Activated gamma-delta T cell (primary cell): ENCODE data around the gene TCF7L2.

Experiments
- DNase-seq: peaks from one replicate; lab custom pipeline; 2025; lab: John Stamatoyannopoulos, UW

The TCF7L2 gene

DNA sequence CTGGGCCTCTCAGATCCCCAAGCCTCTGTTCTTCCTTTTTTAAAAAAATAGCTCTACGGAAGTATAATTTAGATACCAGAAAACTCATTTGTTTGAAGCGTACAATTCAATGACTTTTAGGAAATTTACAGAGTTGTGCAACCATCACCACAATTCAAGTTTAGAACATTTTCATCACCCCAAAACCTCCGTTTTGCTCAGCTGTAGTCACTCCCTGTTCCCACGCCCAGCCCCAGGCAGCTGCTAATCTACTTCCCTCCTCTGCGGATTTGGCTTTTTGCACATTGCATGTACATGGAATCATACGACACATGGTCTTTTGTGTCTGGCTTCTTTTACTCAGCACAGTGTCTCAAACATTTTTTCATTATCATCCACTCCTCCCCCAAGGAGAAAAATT lies 229.2 kb downstream of the TCF7L2 start:
- no peak for DNase-seq

DNA sequence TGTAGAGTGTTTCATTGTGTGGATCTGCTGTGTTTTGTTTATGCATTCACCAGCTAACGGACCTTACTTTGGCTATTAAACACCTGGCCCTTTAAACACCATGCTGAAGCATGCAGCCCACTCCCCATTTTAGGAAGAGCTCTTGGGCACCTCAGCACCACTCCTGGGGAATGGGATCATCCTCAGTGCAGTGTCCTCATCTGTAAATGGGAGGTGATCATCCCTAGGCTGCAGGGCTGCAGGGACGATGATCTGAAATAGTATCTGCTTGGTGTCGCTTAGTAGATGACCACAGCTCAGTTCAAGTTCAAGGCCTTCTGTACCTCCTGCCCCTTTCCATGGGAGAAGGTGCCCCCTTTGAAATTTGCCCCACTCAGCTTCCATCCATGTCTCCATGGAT lies 229.9 kb downstream of the TCF7L2 start:
- DNase-seq: no peak

DNA sequence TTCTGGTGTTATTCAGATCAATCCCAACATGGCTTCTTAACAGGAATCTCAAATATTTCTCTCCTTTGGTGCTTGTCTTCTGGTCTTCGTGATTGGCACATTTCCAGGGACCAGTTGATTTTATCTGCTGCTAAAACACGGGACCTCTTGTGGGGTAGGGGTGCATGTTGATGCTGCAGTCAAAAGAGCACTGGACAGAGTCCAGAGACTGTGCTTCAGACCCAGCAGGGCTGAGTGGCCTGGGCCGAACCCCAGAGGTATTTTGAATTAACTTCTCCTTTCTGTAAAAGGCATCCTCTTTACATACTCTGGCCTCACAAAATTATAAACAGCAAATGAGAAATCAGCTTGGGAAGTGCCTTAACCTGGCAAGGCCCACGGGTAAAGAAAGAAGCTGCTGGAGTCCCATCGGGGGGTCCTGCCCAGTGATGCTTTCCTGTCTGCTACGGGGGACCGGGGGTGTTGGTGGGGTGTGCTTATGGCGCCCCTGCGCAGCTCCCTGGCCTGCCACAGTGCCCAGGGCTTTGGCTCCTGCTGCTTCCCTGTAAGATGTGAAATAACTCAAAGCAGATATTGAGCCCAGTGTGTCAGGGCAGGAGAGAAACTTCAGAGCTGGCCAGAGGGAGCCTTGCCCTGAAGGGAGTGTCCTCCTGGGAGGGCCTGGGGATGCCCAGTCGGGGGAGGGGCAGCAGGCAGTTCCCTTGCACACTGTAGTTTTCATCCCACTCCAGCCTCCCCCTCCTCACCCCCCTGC lies 230.5 kb downstream of the TCF7L2 start:
- no peak for DNase-seq

DNA sequence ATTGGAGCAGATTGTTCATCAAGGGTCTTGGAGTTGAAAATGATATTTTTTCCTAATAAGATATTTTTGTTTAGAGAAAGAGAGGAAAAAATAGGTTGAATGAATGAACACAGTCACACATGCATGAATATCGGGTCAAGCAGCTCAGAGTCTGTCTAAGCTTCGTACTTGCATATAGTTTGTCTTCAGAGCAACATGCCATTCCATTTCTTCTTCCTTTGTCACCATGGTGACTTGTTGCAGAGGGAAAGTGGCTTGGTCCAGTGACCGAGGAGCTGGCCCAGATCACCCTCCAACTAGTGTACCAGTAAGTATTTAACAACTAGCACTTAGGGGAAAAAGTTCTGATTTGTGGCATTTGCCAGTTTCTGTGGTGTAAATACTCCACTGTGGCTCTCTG lies 232.1 kb downstream of the TCF7L2 start:
- DNase-seq: no peak

DNA sequence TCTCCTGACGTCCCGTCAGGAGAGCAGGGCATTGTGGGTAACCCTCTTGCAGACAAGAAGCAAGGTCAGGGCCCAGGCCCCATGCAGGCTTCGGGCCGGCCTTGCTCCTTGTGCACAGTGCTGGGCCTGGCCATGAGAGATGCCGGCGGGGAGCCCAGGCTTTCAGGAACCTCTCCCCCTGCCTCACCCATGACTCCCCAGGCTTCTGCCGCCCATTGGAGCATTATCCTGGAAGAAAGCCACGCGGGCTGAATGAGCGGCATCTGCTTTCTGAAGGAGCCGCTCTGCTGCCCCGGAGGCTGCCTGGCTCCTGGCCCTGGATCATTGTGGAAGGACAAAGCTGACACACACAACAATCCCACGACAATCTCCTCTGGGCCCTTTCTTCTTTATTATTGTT lies 233.5 kb downstream of the TCF7L2 start:
- DNase-seq: no peak

DNA sequence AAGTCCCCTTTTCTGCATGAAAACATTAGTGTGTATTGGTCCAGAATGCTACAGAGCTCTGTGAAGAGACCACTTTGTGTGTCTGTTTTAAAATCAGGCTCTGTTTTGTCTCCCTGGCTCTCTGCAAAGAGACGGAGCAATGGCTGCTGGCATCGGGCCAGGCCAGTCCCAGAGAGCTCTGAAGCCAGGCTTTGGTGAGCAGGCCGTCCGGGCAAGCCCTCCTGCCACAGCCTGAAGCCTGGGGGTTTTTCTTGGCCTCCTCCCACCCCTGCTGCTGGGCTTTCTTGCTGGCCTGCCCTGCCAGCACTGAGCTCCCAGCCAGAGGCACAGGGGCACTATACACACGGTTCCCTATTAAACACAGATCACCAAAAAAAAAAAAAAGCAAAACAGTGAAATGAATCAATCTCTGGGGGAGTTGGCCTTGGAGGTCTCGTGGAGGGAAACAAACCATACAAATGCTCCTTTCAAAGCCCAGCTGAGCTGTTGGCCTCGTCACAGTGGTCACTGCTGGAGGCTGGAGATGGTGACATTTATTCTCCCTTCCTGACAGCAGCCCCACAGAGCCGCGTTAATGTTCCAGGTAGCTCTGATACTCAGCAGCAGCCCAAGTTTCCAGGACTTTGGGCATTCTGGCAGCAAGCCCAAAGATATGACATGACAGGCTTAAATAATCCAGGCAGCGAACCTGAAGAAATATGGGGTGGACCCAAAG lies 237.2 kb downstream of the TCF7L2 start:
- DNase-seq: no peak

DNA sequence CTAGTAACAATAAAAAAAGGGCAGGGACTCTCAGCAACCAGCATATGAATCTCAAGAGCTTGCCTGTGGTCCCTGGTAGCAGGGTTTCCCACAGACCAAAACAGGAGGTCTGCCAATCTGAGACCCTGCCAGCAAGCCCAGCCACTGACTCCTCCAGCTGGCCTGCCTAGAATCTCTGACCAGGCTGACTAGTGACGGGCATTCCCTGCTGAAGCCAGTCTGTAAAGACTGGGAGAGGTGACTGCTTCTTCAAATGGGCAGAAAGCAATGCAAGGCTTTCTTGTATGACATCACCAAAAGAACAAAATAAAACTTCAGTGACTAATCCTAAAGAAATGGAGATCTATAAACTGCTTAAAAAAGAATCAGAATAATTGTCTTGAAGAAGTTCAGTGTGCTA lies 249.4 kb downstream of the TCF7L2 start:
- no peak for DNase-seq

DNA sequence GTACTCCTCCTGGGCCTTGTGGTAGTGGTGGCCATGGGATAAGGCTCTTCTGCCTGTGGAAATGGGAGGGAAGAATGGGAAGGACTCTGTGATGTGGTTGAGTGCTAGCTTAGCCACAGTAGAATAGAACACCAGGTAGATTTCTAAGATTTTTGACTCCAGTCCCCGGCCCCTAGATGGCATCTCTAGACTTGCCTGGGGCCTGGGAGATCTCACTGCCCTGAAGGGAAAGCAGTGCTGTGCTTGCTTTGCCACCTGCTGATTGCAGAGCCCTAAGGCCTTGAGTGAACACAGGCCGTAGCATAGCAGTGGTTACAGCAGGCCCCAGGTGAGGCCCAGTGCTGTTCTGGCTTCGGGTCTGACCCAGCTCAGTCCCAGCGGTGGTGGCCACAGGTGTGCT lies 252.0 kb downstream of the TCF7L2 start:
- DNase-seq: no peak

DNA sequence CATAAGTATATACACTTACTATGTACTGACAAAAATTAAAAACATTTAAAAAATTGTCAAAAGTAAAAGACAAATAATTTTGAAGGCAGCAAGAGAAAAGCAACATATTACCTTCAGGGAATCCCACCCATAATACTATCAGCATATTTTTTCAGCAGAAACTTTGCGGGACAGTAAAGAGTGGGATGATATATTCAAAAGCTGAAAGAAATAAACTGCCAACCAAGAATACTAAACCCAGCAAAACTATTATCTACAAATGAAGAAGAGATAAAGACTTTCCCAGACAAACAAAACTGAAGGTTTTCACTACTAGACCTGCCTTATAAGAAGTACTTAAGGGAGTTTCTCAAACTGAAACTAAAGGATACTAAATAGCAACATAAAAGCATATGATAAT lies 257.9 kb downstream of the TCF7L2 start:
- DNase-seq: no peak

DNA sequence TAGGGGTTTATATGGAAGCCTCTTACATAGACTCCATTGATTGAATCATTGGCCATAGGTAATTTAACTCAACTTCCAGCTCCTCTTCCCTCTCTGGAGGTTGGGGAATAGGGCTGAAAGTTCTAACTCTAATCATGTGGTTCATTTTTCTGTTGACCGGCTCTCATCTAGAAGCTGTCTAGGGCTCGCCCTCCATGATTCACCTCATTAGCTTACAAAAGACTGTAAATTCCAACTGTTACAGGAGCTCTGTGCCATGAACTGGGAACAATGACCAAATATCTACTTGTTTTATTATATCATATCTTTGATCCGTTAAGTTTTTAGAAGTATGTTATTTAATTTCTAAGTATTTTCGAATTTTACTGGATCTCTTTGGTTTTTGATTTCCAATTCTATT lies 263.0 kb downstream of the TCF7L2 start:
- no peak for DNase-seq

DNA sequence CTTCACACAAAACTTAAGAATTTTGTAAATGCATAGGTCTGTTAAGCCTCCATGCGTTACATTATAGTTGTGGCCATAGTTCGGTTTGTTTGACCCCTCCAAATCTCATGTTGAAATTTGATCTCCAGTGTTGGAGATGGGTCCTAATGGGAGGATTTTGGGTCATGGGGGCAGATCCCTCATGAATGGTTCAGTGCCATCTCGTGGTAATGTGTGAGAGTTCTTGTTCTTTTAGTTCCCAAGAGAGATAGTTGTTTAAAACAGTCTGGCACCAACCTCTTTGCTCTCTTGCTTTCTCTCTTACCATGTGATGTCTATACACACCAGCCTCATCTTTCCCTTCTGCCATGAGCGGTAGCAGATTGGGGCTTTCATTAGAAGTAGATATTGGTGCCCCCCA lies 264.3 kb downstream of the TCF7L2 start:
- DNase-seq: no peak

DNA sequence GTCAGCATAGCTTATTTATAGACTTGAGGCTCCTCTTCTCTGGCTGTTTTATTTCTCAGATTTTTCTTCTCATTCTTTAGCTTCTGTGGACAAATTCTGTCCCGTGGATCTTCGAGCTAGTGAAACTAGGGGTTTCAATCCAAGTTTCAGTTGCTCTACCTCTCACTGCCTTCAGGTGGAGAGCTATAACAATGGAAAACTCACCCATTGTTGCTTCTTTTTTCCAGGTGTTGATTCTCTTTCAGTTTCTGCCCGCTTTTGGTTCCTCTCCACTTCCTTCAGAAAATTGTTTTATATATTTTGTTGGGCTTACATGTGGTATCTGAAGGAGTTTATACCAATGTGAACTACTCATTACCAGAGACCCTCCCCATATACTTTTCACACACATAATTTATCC lies 266.1 kb downstream of the TCF7L2 start:
- no peak for DNase-seq
